ENCODE results near the gene ARL14EP.

DNA sequence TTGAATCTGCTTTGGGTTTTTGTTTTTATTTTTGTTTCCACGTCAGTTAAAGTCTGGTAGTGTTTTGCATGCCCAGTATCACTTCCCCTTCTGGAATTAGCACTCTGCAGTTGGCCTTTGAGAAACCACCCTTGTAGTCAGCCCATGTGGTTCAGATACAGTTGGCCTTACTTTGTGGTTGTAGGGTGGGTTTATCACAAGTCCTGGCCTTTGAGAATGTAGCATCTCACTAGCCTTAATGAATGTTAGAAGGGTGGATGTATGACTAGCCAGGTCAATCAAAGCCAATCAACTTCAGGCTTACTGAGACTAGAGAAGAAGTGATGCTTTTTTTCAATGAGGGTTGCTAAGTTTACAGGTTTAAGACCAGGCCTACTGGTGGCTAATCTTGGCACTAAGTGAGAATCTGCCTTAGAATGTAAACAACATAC is 19.8 kb downstream of the ARL14EP start:
- TF ChIP-seq, protein P1, sequence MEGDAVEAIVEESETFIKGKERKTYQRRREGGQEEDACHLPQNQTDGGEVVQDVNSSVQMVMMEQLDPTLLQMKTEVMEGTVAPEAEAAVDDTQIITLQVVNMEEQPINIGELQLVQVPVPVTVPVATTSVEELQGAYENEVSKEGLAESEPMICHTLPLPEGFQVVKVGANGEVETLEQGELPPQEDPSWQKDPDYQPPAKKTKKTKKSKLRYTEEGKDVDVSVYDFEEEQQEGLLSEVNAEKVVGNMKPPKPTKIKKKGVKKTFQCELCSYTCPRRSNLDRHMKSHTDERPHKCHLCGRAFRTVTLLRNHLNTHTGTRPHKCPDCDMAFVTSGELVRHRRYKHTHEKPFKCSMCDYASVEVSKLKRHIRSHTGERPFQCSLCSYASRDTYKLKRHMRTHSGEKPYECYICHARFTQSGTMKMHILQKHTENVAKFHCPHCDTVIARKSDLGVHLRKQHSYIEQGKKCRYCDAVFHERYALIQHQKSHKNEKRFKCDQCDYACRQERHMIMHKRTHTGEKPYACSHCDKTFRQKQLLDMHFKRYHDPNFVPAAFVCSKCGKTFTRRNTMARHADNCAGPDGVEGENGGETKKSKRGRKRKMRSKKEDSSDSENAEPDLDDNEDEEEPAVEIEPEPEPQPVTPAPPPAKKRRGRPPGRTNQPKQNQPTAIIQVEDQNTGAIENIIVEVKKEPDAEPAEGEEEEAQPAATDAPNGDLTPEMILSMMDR (IDR thresholded peaks at IDR 0.05): no peak
- TF ChIP-seq POLR2AphosphoS5 (IDR thresholded peaks at IDR 0.05): no peak
- no peak for TF ChIP-seq EP300 (IDR thresholded peaks at IDR 0.05)
